GM15510 (cell line): ENCODE measurements around the gene SLC22A15.

Experiments
- POLR2A ChIP-seq: IDR thresholded peaks from 3 replicates; pipeline ENCODE4 v1.6.1; 2011; ENCODE audit warnings: borderline replicate concordance; ENCODE audit not compliant: insufficient read length; ENCODE audit errors: extremely low read depth

The SLC22A15 gene

GRCh38 chr1:115977499-115978258 lies 1.4 kb downstream of the SLC22A15 start:
- TF ChIP-seq POLR2A, result no peak

- TF ChIP-seq POLR2A, result no peak
These were observed 2.1 kb downstream of the SLC22A15 start for GRCh38 chr1:115978292-115978941.

GRCh38 chr1:115980156-115980555 lies 3.8 kb downstream of the SLC22A15 start:
- no peak for TF ChIP-seq POLR2A

GRCh38 chr1:115980998-115981993 lies 5.0 kb downstream of the SLC22A15 start:
- no peak for TF ChIP-seq POLR2A

GRCh38 chr1:115982400-115982799 lies 6.1 kb downstream of the SLC22A15 start:
- no peak for TF ChIP-seq POLR2A

- TF ChIP-seq POLR2A, result no peak
These were observed 7.3 kb downstream of the SLC22A15 start for GRCh38 chr1:115983584-115983983.

GRCh38 chr1:115987623-115988022 lies 11.3 kb downstream of the SLC22A15 start:
- no peak for TF ChIP-seq POLR2A

GRCh38 chr1:115988953-115989352 lies 12.6 kb downstream of the SLC22A15 start:
- TF ChIP-seq POLR2A, result no peak

GRCh38 chr1:115989699-115990098 lies 13.4 kb downstream of the SLC22A15 start:
- no peak for TF ChIP-seq POLR2A

- TF ChIP-seq POLR2A, result no peak
These were observed 15.6 kb downstream of the SLC22A15 start for GRCh38 chr1:115991909-115992308.

GRCh38 chr1:116001739-116002487 lies 25.6 kb downstream of the SLC22A15 start:
- TF ChIP-seq POLR2A, result no peak

- no peak for TF ChIP-seq POLR2A
These were observed 26.6 kb downstream of the SLC22A15 start for GRCh38 chr1:116002781-116003420.

- TF ChIP-seq POLR2A, result no peak
These were observed 27.5 kb downstream of the SLC22A15 start for GRCh38 chr1:116003823-116004222.

- no peak for TF ChIP-seq POLR2A
These were observed 30.2 kb downstream of the SLC22A15 start for GRCh38 chr1:116006486-116006964.
